Osteocyte (in vitro differentiated cells): ENCODE measurements around the gene FAM177B. TPM values are rescaled to one million over a fixed set of nuclear protein-coding genes. Genes with fewer than 3 reads are reported as not detected.
A peak's percentile ranks its signal among the peaks of the same experiment; 100 is the strongest.

ENCODE experiments used
- DNase-seq: peaks from one replicate; pipeline ENCODE4 v3.0.0; 2021; ENCODE audit warnings: mixed read lengths; ENCODE audit not compliant: unreplicated experiment; ENCODE audit errors: extremely low spot score
- H3K27ac Mint-ChIP-seq: one replicate; pipeline ENCODE4 v1.8.0; 2021; ENCODE audit warnings: mild to moderate bottlenecking, mixed read lengths; ENCODE audit not compliant: unreplicated experiment
- H3K27me3 Mint-ChIP-seq: one replicate; pipeline ENCODE4 v1.8.0; 2021; ENCODE audit warnings: mixed read lengths; ENCODE audit not compliant: unreplicated experiment
- H3K36me3 Mint-ChIP-seq: one replicate; pipeline ENCODE4 v1.8.0; 2021; ENCODE audit warnings: mixed read lengths; ENCODE audit not compliant: unreplicated experiment
- H3K4me1 Mint-ChIP-seq: one replicate; pipeline ENCODE4 v1.8.0; 2021; ENCODE audit warnings: mixed read lengths; ENCODE audit not compliant: unreplicated experiment
- H3K4me3 Mint-ChIP-seq: one replicate; pipeline ENCODE4 v1.8.0; 2021; ENCODE audit warnings: mild to moderate bottlenecking, moderate library complexity, mixed read lengths; ENCODE audit not compliant: unreplicated experiment
- H3K9me3 Mint-ChIP-seq: one replicate; pipeline ENCODE4 v1.8.0; 2021; ENCODE audit warnings: mixed read lengths; ENCODE audit not compliant: unreplicated experiment
- CTCF ChIP-seq: fragments of 200-600 bp; sonication (generic); IDR thresholded peaks from 2 replicates; pipeline ENCODE4 v1.5.0; 2021; ENCODE audit warnings: antibody characterized with exemption, mild to moderate bottlenecking, moderate library complexity
- total RNA-seq: library from RNA; stranded (reverse); gene quantifications from 2 replicates; pipeline ENCODE4 v1.2.1, GENCODE V29; 2021

FAM177B gene
- total RNA-seq, 1 donor from 2014 or later, result not detected

- Mint-ChIP-seq H3K4me1 (peaks cover 6% of the 10 kb centered on the region), H3K9me3 (no peaks in the 10 kb centered on the region), H3K27me3 (peaks cover 20% of the 10 kb centered on the region), H3K36me3 (no peaks in the 10 kb centered on the region), H3K27ac (no peak overlapping the region), H3K4me3 (no peak overlapping the region)
- DNase-seq, result no peak
- no peak for TF ChIP-seq CTCF
Measured at GRCh38 chr1:222790115-222790514, 53.1 kb downstream of the FAM177B start.

- Mint-ChIP-seq H3K36me3 (no peaks in the 10 kb centered on the region), H3K27me3 (peaks cover 16% of the 10 kb centered on the region), H3K27ac (no peak overlapping the region), H3K4me3 (no peak overlapping the region), H3K4me1 (peaks cover 6% of the 10 kb centered on the region), H3K9me3 (no peaks in the 10 kb centered on the region)
- no peak for TF ChIP-seq CTCF
- no peak for DNase-seq
Measured at GRCh38 chr1:222790520-222790919, 53.5 kb downstream of the FAM177B start.

GRCh38 chr1:222791006-222791710 lies 54.2 kb downstream of the FAM177B start:
- H3K27ac Mint-ChIP-seq, result no peak overlapping the region
- no peak for DNase-seq
- no peak for TF ChIP-seq CTCF
- H3K9me3 Mint-ChIP-seq, result no peaks in the 10 kb centered on the region
- H3K4me1 Mint-ChIP-seq, result peaks cover 6% of the 10 kb centered on the region
- H3K36me3 Mint-ChIP-seq, result no peaks in the 10 kb centered on the region
- H3K4me3 Mint-ChIP-seq, result no peak overlapping the region
- peaks cover 15% of the 10 kb centered on the region for H3K27me3 Mint-ChIP-seq

- TF ChIP-seq CTCF, result peak; percentile 76
- H3K9me3 Mint-ChIP-seq, result no peaks in the 10 kb centered on the region
- no peak overlapping the region for H3K4me3 Mint-ChIP-seq
- peaks cover 9% of the 10 kb centered on the region for H3K27me3 Mint-ChIP-seq
- DNase-seq, result no peak
- H3K27ac Mint-ChIP-seq, result no peak overlapping the region
- no peaks in the 10 kb centered on the region for H3K36me3 Mint-ChIP-seq
- H3K4me1 Mint-ChIP-seq, result no peaks in the 10 kb centered on the region
Measured at GRCh38 chr1:222792744-222793143, 55.7 kb downstream of the FAM177B start.

GRCh38 chr1:222794656-222795474 lies 57.9 kb downstream of the FAM177B start:
- H3K9me3 Mint-ChIP-seq, result no peaks in the 10 kb centered on the region
- no peak overlapping the region for H3K4me3 Mint-ChIP-seq
- no peaks in the 10 kb centered on the region for H3K4me1 Mint-ChIP-seq
- H3K27ac Mint-ChIP-seq, result no peak overlapping the region
- no peaks in the 10 kb centered on the region for H3K36me3 Mint-ChIP-seq
- peak; percentile 27 for TF ChIP-seq CTCF
- no peak for DNase-seq
- peaks cover 9% of the 10 kb centered on the region for H3K27me3 Mint-ChIP-seq
